ENCODE measurements around the gene SATB2.

DNA sequence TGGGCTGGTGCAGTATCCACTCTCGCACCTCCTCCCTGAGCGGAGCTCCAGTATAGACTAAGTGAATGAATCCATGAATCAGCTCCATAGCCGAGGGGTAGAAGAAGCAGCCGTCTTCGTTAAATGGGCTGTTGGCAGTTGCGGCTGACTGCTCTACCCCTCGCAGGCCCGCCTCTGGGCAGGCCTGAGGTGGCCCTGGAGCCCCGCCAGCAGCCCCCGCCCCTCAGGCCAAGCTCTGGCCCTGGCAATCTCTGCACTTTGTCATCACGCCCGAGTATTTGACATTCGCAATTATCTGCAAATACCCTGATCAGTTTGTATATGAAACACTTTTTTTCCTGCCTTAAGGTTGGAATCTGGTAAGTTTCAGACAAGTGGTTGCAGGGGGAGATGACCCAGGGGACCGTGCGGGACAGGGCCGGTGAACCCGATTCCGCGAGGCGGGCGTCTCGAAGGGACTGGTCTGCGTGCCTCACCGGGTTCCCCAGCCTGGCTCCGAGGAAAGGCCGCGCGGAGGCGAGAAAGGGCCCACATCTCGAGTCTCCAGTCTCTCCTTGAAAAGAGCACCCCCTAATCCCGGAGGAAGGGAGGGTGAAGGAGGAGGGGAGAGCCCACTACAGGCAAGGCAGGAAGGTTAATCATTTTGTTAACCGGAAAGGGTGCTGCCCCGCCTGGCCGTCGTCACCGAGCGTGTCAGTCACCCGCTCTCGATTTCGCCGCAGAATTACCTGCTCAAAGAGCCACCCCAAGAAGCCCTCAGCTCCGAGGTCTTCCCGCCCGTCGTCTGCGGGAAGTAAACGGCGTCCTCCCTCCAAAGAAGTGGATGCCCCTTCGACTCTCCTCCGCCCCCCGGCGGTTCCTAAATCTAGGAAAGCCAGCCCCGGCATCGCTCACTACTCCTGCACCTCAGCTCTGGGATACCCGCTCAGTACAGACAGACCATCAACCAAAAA, 11.1 kb upstream of the SATB2 start:
- TF ChIP-seq, protein P1, sequence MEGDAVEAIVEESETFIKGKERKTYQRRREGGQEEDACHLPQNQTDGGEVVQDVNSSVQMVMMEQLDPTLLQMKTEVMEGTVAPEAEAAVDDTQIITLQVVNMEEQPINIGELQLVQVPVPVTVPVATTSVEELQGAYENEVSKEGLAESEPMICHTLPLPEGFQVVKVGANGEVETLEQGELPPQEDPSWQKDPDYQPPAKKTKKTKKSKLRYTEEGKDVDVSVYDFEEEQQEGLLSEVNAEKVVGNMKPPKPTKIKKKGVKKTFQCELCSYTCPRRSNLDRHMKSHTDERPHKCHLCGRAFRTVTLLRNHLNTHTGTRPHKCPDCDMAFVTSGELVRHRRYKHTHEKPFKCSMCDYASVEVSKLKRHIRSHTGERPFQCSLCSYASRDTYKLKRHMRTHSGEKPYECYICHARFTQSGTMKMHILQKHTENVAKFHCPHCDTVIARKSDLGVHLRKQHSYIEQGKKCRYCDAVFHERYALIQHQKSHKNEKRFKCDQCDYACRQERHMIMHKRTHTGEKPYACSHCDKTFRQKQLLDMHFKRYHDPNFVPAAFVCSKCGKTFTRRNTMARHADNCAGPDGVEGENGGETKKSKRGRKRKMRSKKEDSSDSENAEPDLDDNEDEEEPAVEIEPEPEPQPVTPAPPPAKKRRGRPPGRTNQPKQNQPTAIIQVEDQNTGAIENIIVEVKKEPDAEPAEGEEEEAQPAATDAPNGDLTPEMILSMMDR (IDR thresholded peaks at IDR 0.05), result no peak
- no peak for TF ChIP-seq POLR2A (IDR thresholded peaks at IDR 0.05)
